ENCODE data around the gene SMYD3.
"Not testable (repeated sequence)": the region's sequence is repeated elsewhere in the genome, so short reads cannot be mapped to it uniquely, and the experiment has no call there.

Gene SMYD3

GRCh38 chr1:246329900-246330299 lies 177.2 kb downstream of the SMYD3 start:
- Histone ChIP-seq H3K4me1 (no peaks in the 10 kb centered on the region), H3K4me3 (ENCODE audit: low read depth, low read length) (no peak overlapping the region), H3K36me3 (ENCODE audit: control insufficient read depth, insufficient read depth, low read length) (no peaks in the 10 kb centered on the region), H2AFZ (no peak overlapping the region), H3K9ac (no peak overlapping the region), H3K27ac (no peak overlapping the region), H3K9me3 (ENCODE audit: control insufficient read depth, low read length) (no peaks in the 10 kb centered on the region), H3K4me2 (ENCODE audit: low read length) (no peak overlapping the region), H3K27me3 (ENCODE audit: control insufficient read depth, insufficient read depth, low read length) (no peaks in the 10 kb centered on the region), H3K79me2 (no peaks in the 10 kb centered on the region)
- TF ChIP-seq CTCF (IDR thresholded peaks at IDR 0.05), result no peak

DNA sequence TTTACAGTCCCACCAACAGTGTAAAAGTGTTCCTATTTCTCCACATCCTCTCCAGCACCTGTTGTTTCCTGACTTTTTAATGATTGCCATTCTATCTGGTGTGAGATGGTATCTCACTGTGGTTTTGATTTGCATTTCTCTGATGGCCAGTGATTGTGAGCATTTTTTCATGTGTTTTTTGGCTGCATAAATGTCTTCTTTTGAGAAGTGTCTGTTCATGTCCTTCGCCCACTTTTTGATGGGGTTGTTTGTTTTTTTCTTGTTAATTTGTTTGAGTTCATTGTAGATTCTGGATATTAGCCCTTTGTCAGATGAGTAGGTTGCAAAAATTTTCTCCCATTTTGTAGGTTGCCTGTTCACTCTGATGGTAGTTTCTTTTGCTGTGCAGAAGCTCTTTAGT lies 177.8 kb downstream of the SMYD3 start:
- not testable (repeated sequence) for H3K79me2 ChIP-seq; H3K9ac ChIP-seq; H3K9me3 ChIP-seq (ENCODE audit: control insufficient read depth, low read length); H3K4me1 ChIP-seq; H3K27me3 ChIP-seq (ENCODE audit: control insufficient read depth, insufficient read depth, low read length); H3K4me3 ChIP-seq (ENCODE audit: low read depth, low read length); H3K27ac ChIP-seq; H3K36me3 ChIP-seq (ENCODE audit: control insufficient read depth, insufficient read depth, low read length); H2AFZ ChIP-seq; H3K4me2 ChIP-seq (ENCODE audit: low read length)

GRCh38 chr1:246324711-246325110 lies 182.4 kb downstream of the SMYD3 start:
- Histone ChIP-seq H3K36me3 (ENCODE audit: control insufficient read depth, insufficient read depth, low read length) (no peaks in the 10 kb centered on the region), H3K27ac (no peak overlapping the region), H3K79me2 (no peaks in the 10 kb centered on the region), H2AFZ (no peak overlapping the region), H3K27me3 (ENCODE audit: control insufficient read depth, insufficient read depth, low read length) (no peaks in the 10 kb centered on the region), H3K4me1 (no peaks in the 10 kb centered on the region), H3K4me2 (ENCODE audit: low read length) (no peak overlapping the region), H3K9me3 (ENCODE audit: control insufficient read depth, low read length) (no peaks in the 10 kb centered on the region), H3K4me3 (ENCODE audit: low read depth, low read length) (no peak overlapping the region), H3K9ac (no peak overlapping the region)
- TF ChIP-seq CTCF (IDR thresholded peaks at IDR 0.05), result no peak

- H3K4me2 ChIP-seq (ENCODE audit: low read length); H3K9me3 ChIP-seq (ENCODE audit: control insufficient read depth, low read length); H2AFZ ChIP-seq; H3K27ac ChIP-seq; H3K9ac ChIP-seq; H3K4me3 ChIP-seq (ENCODE audit: low read depth, low read length); H3K36me3 ChIP-seq (ENCODE audit: control insufficient read depth, insufficient read depth, low read length); H3K79me2 ChIP-seq; H3K4me1 ChIP-seq; H3K27me3 ChIP-seq (ENCODE audit: control insufficient read depth, insufficient read depth, low read length): not testable (repeated sequence)
Measured at GRCh38 chr1:246324033-246324432, 183.0 kb downstream of the SMYD3 start.

DNA sequence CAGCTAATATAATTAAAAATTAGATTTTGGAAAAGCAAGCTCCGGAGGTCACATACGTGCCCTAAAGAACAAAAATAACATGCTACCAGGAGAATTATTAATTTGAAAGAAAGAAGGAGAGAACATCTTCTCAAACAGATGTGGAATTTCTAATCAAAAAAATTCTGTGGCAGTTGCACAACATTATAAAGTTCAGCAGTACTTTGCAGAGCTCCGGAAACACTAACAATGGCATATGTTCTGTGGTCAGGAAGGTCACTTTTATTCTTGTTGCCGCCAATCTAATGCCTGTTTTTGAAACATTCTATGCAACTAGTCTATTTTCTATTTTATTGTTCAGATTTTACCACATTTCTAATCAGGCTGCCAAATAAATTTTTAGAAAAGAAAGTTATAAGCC lies 186.8 kb downstream of the SMYD3 start:
- H3K27ac ChIP-seq, result no peak overlapping the region
- no peaks in the 10 kb centered on the region for H3K9me3 ChIP-seq (ENCODE audit: control insufficient read depth, low read length)
- H3K27me3 ChIP-seq (ENCODE audit: control insufficient read depth, insufficient read depth, low read length), result no peaks in the 10 kb centered on the region
- H3K9ac ChIP-seq, result no peak overlapping the region
- no peak overlapping the region for H3K4me3 ChIP-seq (ENCODE audit: low read depth, low read length)
- no peaks in the 10 kb centered on the region for H3K79me2 ChIP-seq
- no peak overlapping the region for H2AFZ ChIP-seq
- no peaks in the 10 kb centered on the region for H3K4me1 ChIP-seq
- no peak for TF ChIP-seq CTCF (IDR thresholded peaks at IDR 0.05)
- H3K36me3 ChIP-seq (ENCODE audit: control insufficient read depth, insufficient read depth, low read length), result no peaks in the 10 kb centered on the region
- no peak overlapping the region for H3K4me2 ChIP-seq (ENCODE audit: low read length)

GRCh38 chr1:246319083-246319714 lies 187.9 kb downstream of the SMYD3 start:
- H3K36me3 ChIP-seq (ENCODE audit: control insufficient read depth, insufficient read depth, low read length), result no peaks in the 10 kb centered on the region
- no peak overlapping the region for H2AFZ ChIP-seq
- no peaks in the 10 kb centered on the region for H3K27me3 ChIP-seq (ENCODE audit: control insufficient read depth, insufficient read depth, low read length)

More at GRCh38 chr1:246319083-246319714, 187.9 kb downstream of the SMYD3 start:
- H3K4me2 ChIP-seq (ENCODE audit: low read length), result no peak overlapping the region
- H3K4me3 ChIP-seq (ENCODE audit: low read depth, low read length), result no peak overlapping the region
- H3K9me3 ChIP-seq (ENCODE audit: control insufficient read depth, low read length), result no peaks in the 10 kb centered on the region
- no peak for TF ChIP-seq CTCF (IDR thresholded peaks at IDR 0.05)
- H3K27ac ChIP-seq, result no peak overlapping the region
- H3K4me1 ChIP-seq, result no peaks in the 10 kb centered on the region
- no peak overlapping the region for H3K9ac ChIP-seq
- no peaks in the 10 kb centered on the region for H3K79me2 ChIP-seq
